H1 (cell line): ENCODE results near the gene CCBE1. TPM values are rescaled to one million over a fixed set of nuclear protein-coding genes. Genes with fewer than 3 reads are reported as not detected.

Experiments
- CTCF ChIA-PET: fragments of 300-600 bp; sonication (Branson Sonifier 250); formaldehyde crosslinking; loops from one replicate; lab custom pipeline; 2021; ENCODE audit not compliant: partially characterized antibody; lab: Charles Lee
- POLR2A ChIA-PET: fragments of 300-600 bp; sonication (Branson Sonifier 250); formaldehyde crosslinking; loops from one replicate; lab custom pipeline; 2021; ENCODE audit warnings: inconsistent platforms; ENCODE audit not compliant: partially characterized antibody; lab: Charles Lee
- DNase-seq, 2 experiments: peaks; one replicate each; pipeline versions ENCODE4 v3.0.0 to v3.0.0-alpha.2; 2010 to 2022; ENCODE audit warnings: low spot score in 2 of 2, low read depth in 1 of 2, mixed read lengths in 1 of 2
- FAIRE-seq: peaks from 2 replicates; lab custom pipeline; 2011; peaks lifted over from hg19 to GRCh38; lab: Jason Lieb, UNC
- H2AFZ ChIP-seq: 2 replicates; pipeline ENCODE4 v1.8.1; 2012; ENCODE audit warnings: low read length, inconsistent platforms
- H2AK5ac ChIP-seq: 2 replicates; pipeline ENCODE4 v1.6.1; 2013; ENCODE audit warnings: low read depth, low read length
- H2BK120ac ChIP-seq: replicated peaks from 2 replicates; pipeline ENCODE3; 2013; ENCODE audit warnings: low read depth, low read length, inconsistent platforms
- H2BK12ac ChIP-seq: 2 replicates; pipeline ENCODE4 v1.6.1; 2013; ENCODE audit warnings: low read depth, low read length
- H2BK15ac ChIP-seq: 2 replicates; pipeline ENCODE4 v1.6.1; 2013; ENCODE audit warnings: low read length
- H2BK20ac ChIP-seq: 2 replicates; pipeline ENCODE4 v1.6.1; 2013; ENCODE audit warnings: low read length
- H2BK5ac ChIP-seq: 2 replicates; pipeline ENCODE4 v1.6.1; 2013; ENCODE audit warnings: low read depth, low read length
- H3K14ac ChIP-seq: 2 replicates; pipeline ENCODE4 v1.6.1; 2013; ENCODE audit warnings: inconsistent platforms; ENCODE audit not compliant: insufficient read length
- H3K18ac ChIP-seq: 2 replicates; pipeline ENCODE4 v1.6.1; 2013; ENCODE audit warnings: low read length; ENCODE audit errors: extremely low read depth
- H3K23ac ChIP-seq: 2 replicates; pipeline ENCODE4 v1.6.1; 2013; ENCODE audit warnings: inconsistent platforms; ENCODE audit not compliant: insufficient read length
- H3K23me2 ChIP-seq: 2 replicates; pipeline ENCODE4 v1.6.1; 2013; ENCODE audit warnings: low read depth, low read length
- H3K27ac ChIP-seq: 2 replicates; pipeline ENCODE4 v1.6.1; 2011; ENCODE audit warnings: low read depth, low read length, inconsistent platforms
- H3K27me3 ChIP-seq, 4 experiments: replicated peaks in 1 of 4; 1 replicate in 1 of 4; 2 replicates in 3 of 4; pipeline versions ENCODE4 v1.6.1 to v1.8.1; 2011 to 2013; ENCODE audit warnings: low read length in 3 of 4, mild to moderate bottlenecking in 3 of 4, inconsistent platforms in 2 of 4, mixed read lengths in 2 of 4, moderate library complexity in 1 of 4; ENCODE audit not compliant: control insufficient read depth in 3 of 4, insufficient read depth in 3 of 4; ENCODE audit errors: extremely low read depth in 1 of 4
- H3K36me3 ChIP-seq, 4 experiments: 2 replicates each; pipeline versions ENCODE4 v1.6.1 to v1.8.1; 2011 to 2013; ENCODE audit warnings: mild to moderate bottlenecking in 4 of 4, low read length in 3 of 4, moderate library complexity in 2 of 4, control low read depth in 1 of 4, inconsistent platforms in 1 of 4; ENCODE audit not compliant: insufficient read depth in 4 of 4, control insufficient read depth in 2 of 4
- H3K4ac ChIP-seq: replicated peaks from 2 replicates; pipeline ENCODE3; 2013; ENCODE audit warnings: low read length, low read depth, mixed read lengths, inconsistent platforms; ENCODE audit not compliant: insufficient read length
- H3K4me1 ChIP-seq, 4 experiments: replicated peaks in 1 of 4; 1 replicate in 1 of 4; 2 replicates in 3 of 4; pipeline versions ENCODE4 v1.6.1 to v1.8.1; 2011 to 2013; ENCODE audit warnings: low read length in 3 of 4, inconsistent platforms in 2 of 4, mixed read lengths in 1 of 4; ENCODE audit not compliant: insufficient read depth in 4 of 4, control insufficient read depth in 3 of 4
- H3K4me2 ChIP-seq, 2 experiments: 2 replicates each; pipeline versions ENCODE4 v1.6.1 to v1.8.1; 2011 to 2013; ENCODE audit warnings: low read depth in 2 of 2, low read length in 2 of 2, control low read depth in 1 of 2, inconsistent platforms in 1 of 2, mild to moderate bottlenecking in 1 of 2; ENCODE audit not compliant: insufficient read depth in 1 of 2
- H3K4me3 ChIP-seq, 4 experiments: fragments of 200-600, 300-600 bp in 1 of 4; sonication (generic), shearing (Covaris generic), sonication (Bioruptor Twin) in 1 of 4; 2 replicates each; pipeline versions ENCODE4 v1.5.1 to v1.8.1; 2011 to 2016; ENCODE audit warnings: low read length in 4 of 4, low read depth in 3 of 4, control low read depth in 2 of 4, inconsistent platforms in 2 of 4, mild to moderate bottlenecking in 2 of 4, mixed read lengths in 1 of 4, moderate library complexity in 1 of 4; ENCODE audit not compliant: insufficient read depth in 2 of 4; ENCODE audit errors: extremely low read depth in 1 of 4
- H3K56ac ChIP-seq: replicated peaks from 2 replicates; pipeline ENCODE3; 2013; ENCODE audit warnings: low read depth, mild to moderate bottlenecking, mixed read lengths, low read length, inconsistent platforms; ENCODE audit not compliant: insufficient read length
- H3K79me1 ChIP-seq: 2 replicates; pipeline ENCODE4 v1.6.1; 2013; ENCODE audit warnings: low read depth, low read length, control low read depth
- H3K79me2 ChIP-seq, 2 experiments: 2 replicates each; pipeline versions ENCODE4 v1.6.1 to v1.8.1; 2012 to 2013; ENCODE audit warnings: low read length in 2 of 2, mild to moderate bottlenecking in 2 of 2, inconsistent platforms in 1 of 2; ENCODE audit not compliant: insufficient read depth in 2 of 2, control insufficient read depth in 1 of 2
- H3K9ac ChIP-seq, 4 experiments: replicated peaks in 1 of 4; 1 replicate in 1 of 4; 2 replicates in 3 of 4; pipeline versions ENCODE4 v1.6.1 to v1.8.1; 2011 to 2013; ENCODE audit warnings: low read depth in 3 of 4, low read length in 3 of 4, control low read depth in 2 of 4, mild to moderate bottlenecking in 2 of 4, moderate library complexity in 2 of 4, inconsistent platforms in 1 of 4; ENCODE audit errors: extremely low read depth in 1 of 4
- H3K9me3 ChIP-seq, 2 experiments: 2 replicates each; pipeline versions ENCODE4 v1.6.1 to v1.8.1; 2012 to 2013; ENCODE audit warnings: mild to moderate bottlenecking in 2 of 2, moderate library complexity in 2 of 2, control low read depth in 1 of 2, inconsistent platforms in 1 of 2, low read depth in 1 of 2, low read length in 1 of 2, mixed read lengths in 1 of 2; ENCODE audit not compliant: insufficient read depth in 2 of 2
- H4K20me1 ChIP-seq, 2 experiments: replicated peaks in 1 of 2; 2 replicates each; pipeline versions ENCODE3 to v1.8.1; 2011 to 2013; ENCODE audit warnings: inconsistent platforms in 2 of 2, low read length in 2 of 2, mild to moderate bottlenecking in 1 of 2; ENCODE audit not compliant: insufficient read depth in 2 of 2, control insufficient read depth in 1 of 2
- H4K5ac ChIP-seq: 2 replicates; pipeline ENCODE4 v1.6.1; 2013; ENCODE audit warnings: low read length, low read depth, mixed read lengths, inconsistent platforms; ENCODE audit not compliant: insufficient read length
- H4K8ac ChIP-seq: 2 replicates; pipeline ENCODE4 v1.8.0; 2013; ENCODE audit warnings: mild to moderate bottlenecking, moderate library complexity, low read length, inconsistent platforms; ENCODE audit not compliant: insufficient read depth; ENCODE audit errors: extremely low read depth
- H4K91ac ChIP-seq: replicated peaks from 2 replicates; pipeline ENCODE3; 2013; ENCODE audit warnings: low read length, mixed read lengths, inconsistent platforms; ENCODE audit not compliant: insufficient read length
- NANOG ChIP-seq: IDR thresholded peaks from 2 replicates; pipeline ENCODE4 v1.6.1; 2011; ENCODE audit warnings: low read length, low read depth, mild to moderate bottlenecking, inconsistent platforms; ENCODE audit not compliant: insufficient read depth, poor library complexity, severe bottlenecking
- NRF1 ChIP-seq: IDR thresholded peaks from 2 replicates; pipeline ENCODE4 v1.6.1; 2011; ENCODE audit warnings: mild to moderate bottlenecking, low read depth, low read length, improper control_type of control experiment
- POLR2A ChIP-seq, 2 experiments: IDR thresholded peaks; 1 replicate in 1 of 2; 2 replicates in 1 of 2; pipeline ENCODE4 v1.6.1; 2011; ENCODE audit warnings: low read depth in 2 of 2, low read length in 2 of 2, mild to moderate bottlenecking in 2 of 2; ENCODE audit errors: control extremely low read depth in 1 of 2
- TEAD4 ChIP-seq: IDR thresholded peaks from 2 replicates; pipeline ENCODE4 v1.6.1; 2012; ENCODE audit warnings: low read depth, low read length, inconsistent platforms, mixed read lengths
- WGBS, 2 experiments: shearing (Covaris generic) in 1 of 2; methylation state at CpG; one replicate each; pipeline versions ENCODE4 v1.1.6 to v1.1.7; 2013 to 2015; ENCODE audit warnings: low lambda C conversion rate in 2 of 2, mixed read lengths in 2 of 2, inconsistent platforms in 1 of 2, low coverage in 1 of 2, missing lambda C conversion rate in 1 of 2; ENCODE audit not compliant: insufficient replicate concordance in 2 of 2, insufficient coverage in 1 of 2, insufficient read length in 1 of 2; ENCODE audit errors: extremely low coverage in 1 of 2, missing lambda C conversion rate in 1 of 2; 5-methylcytosine and 5-hydroxymethylcytosine counted together
- polyA plus RNA-seq, 7 experiments: library from polyadenylated mRNA; depleted of rRNA in 3 of 7; stranded (reverse) in 5 of 7; unstranded in 2 of 7; fragments of >200 nt in 5 of 7; fragments of 200-250 nt in 2 of 7; gene quantifications; 1 replicate in 5 of 7; 2 replicates in 1 of 7; 4 replicates in 1 of 7; pipeline versions ENCODE4 v1.2.1 to v1.2.3, GENCODE V29; 2011 to 2013; ENCODE audit warnings: missing spikeins in 2 of 7, mixed read lengths in 2 of 7
- total RNA-seq: library from RNA; stranded (reverse); fragmentation: NEBNext Ultra II Directional; extraction: Animal tissue kit (Norgen Biotek cat#: 25700); gene quantifications from 2 replicates; pipeline ENCODE4 v1.2.1, GENCODE V29; 2021

The CCBE1 gene
- total and polyA plus RNA-seq, 2 of the 8 experiments (the other 6 are each of a cell fraction or from before 2014, with no cell fraction given), result 2.1 to 2.6 TPM

GRCh38 chr18:59386909-59387686 lies 310.1 kb downstream of the CCBE1 start:
- Histone ChIP-seq H4K5ac (no peak overlapping the region), H4K20me1 (no peaks in the 10 kb centered on the region), H3K14ac (no peak overlapping the region), H3K27me3 (peaks cover 0 to 16% (median 4%) of the 10 kb centered on the region in 4 experiments; a peak in 5 of 7 replicates), H3K4me3 (no peak overlapping the region), H3K36me3 (no peaks in the 10 kb centered on the region), H3K9me3 (no peaks in the 10 kb centered on the region; a peak in 1 of 4 replicates), H2BK15ac (no peak overlapping the region), H2BK5ac (no peak overlapping the region), H3K27ac (no peak overlapping the region), H2BK120ac (no peak overlapping the region), H3K4me2 (peak overlapping the region; percentile 22 to 31; a peak in 2 of 4 replicates), H3K79me1 (no peaks in the 10 kb centered on the region), H4K91ac (no peak overlapping the region), H3K18ac (no peak overlapping the region), H4K8ac (no peak overlapping the region), H2BK12ac (no peak overlapping the region), H3K56ac (no peak overlapping the region), H3K23me2 (no peaks in the 10 kb centered on the region), H3K4me1 (peaks cover 0 to 3% (median 2%) of the 10 kb centered on the region in 4 experiments; a peak in 2 of 7 replicates), H3K79me2 (no peaks in the 10 kb centered on the region), H3K4ac (no peak overlapping the region), H3K23ac (no peak overlapping the region), H2AFZ (no peak overlapping the region; the same call in 1 of the 2 replicates), H2BK20ac (no peak overlapping the region), H3K9ac (no peak overlapping the region), H2AK5ac (no peak overlapping the region)
- FAIRE-seq, result no peak
- WGBS, 2 experiments, result 46% methylated on average over 8 of the region's 8 CpGs; no CpG with 5 or more reads in 1 of the 2 experiments
- peak in 1 of 2 experiments; percentile 33 for DNase-seq
- ChIA-PET CTCF (interaction anchor here (0.7 to 8.9 kb wide), 6 partner anchors 9 to 138 kb away, joined by 3 to 64 read pairs (median 4); no protein-coding TSS in a partner anchor), POLR2A (interaction anchor here (1.4 kb wide), 1 partner anchor 15 kb away, joined by 3 read pairs; no protein-coding TSS in a partner anchor)
- TF ChIP-seq POLR2A (IDR thresholded peaks at IDR 0.05; ENCODE audit: control extremely low read depth in 1 of 2, low read depth in 2 of 2, low read length in 2 of 2) (no peak), NANOG (peak; percentile 95), TEAD4 (no peak), NRF1 (no peak)
